Stimulated activated CD4-positive, alpha-beta T cell treated with anti-CD3 and anti-CD28 coated beads, Interleukin-12 subunit alpha, Interleukin-12 subunit beta, amount 100 ng/mL, for 24 hours (primary cell): Measurements from ENCODE around the gene MAP3K2.
"Not testable (repeated sequence)": the region's sequence is repeated elsewhere in the genome, so short reads cannot be mapped to it uniquely, and the experiment has no call there.

Experiments used
- DNase-seq, 2 experiments: peaks; one replicate each; pipeline ENCODE4 v3.0.0-alpha.2; 2020; ENCODE audit warnings: low read depth in 2 of 2

Gene MAP3K2

DNA sequence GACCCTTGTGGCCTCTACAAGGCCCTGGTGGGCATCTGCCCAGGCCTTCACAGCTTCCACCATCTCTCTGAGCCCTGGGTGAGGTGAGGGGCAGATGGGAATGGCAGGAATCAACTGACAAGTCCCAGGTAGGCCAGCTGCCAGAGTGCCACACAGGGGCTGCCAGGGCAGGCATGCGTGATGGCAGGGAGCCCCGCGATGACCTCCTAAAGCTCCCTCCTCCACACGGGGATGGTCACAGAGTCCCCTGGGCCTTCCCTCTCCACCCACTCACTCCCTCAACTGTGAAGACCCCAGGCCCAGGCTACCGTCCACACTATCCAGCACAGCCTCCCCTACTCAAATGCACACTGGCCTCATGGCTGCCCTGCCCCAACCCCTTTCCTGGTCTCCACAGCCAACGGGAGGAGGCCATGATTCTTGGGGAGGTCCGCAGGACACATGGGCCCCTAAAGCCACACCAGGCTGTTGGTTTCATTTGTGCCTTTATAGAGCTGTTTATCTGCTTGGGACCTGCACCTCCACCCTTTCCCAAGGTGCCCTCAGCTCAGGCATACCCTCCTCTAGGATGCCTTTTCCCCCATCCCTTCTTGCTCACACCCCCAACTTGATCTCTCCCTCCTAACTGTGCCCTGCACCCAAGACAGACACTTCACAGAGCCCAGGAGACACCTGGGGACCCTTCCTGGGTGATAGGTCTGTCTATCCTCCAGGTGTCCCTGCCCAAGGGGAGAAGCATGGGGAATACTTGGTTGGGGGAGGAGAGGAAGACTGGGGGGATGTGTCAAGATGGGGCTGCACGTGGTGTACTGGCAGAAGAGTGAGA lies 32.5 kb upstream of the MAP3K2 start:
- DNase-seq = no peak

- DNase-seq = no peak
Measured at GRCh38 chr2:127419448-127420038, 31.8 kb upstream of the MAP3K2 start.

DNA sequence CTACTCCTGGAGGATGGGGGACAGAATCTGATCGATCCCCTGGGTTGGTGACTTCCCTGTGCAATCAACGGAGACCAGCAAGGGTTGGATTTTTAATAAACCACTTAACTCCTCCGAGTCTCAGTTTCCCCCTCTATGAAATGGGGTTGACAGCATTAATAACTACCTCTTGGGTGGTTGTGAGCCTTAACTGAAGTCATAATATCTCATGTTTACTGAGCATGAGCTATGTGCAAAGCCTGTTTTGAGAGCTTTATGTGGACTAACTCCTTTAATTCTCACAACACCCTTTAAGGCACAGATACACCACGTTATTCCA lies 31.3 kb upstream of the MAP3K2 start:
- no peak for DNase-seq

GRCh38 chr2:127418300-127419111 lies 30.7 kb upstream of the MAP3K2 start, which contains the start of gene PROC:
TSS of gene PROC (plus strand) at chr2:127418427. CDS start at chr2:127419943, 1,516 bp downstream.
- no peak for DNase-seq

GRCh38 chr2:127417406-127417805 lies 29.6 kb upstream of the MAP3K2 start:
- DNase-seq = no peak

DNA sequence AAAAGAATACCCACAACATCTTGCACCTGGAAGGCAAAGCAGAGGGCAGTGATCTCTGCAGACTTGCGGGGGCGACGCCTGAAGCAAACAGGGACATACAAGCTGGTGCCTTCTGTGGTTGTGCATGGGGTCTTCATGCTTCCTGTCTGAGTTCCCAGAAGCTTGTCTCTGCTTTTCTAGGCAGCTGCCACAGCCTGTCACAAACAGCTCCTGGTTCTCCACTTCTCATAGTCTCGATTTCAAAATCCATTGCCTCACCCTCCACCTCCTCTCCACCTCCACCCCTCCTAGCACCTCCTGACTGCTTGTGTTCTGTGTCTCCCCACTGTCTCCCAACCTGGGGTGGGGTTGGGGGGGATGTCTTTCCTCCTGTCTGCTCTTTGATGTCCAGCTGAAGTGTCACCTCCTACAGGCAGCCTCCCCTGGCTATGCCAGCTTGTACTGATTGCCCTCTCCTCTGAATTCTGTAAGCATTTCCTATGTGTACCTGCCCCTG lies 28.8 kb upstream of the MAP3K2 start:
- no peak for DNase-seq

DNA sequence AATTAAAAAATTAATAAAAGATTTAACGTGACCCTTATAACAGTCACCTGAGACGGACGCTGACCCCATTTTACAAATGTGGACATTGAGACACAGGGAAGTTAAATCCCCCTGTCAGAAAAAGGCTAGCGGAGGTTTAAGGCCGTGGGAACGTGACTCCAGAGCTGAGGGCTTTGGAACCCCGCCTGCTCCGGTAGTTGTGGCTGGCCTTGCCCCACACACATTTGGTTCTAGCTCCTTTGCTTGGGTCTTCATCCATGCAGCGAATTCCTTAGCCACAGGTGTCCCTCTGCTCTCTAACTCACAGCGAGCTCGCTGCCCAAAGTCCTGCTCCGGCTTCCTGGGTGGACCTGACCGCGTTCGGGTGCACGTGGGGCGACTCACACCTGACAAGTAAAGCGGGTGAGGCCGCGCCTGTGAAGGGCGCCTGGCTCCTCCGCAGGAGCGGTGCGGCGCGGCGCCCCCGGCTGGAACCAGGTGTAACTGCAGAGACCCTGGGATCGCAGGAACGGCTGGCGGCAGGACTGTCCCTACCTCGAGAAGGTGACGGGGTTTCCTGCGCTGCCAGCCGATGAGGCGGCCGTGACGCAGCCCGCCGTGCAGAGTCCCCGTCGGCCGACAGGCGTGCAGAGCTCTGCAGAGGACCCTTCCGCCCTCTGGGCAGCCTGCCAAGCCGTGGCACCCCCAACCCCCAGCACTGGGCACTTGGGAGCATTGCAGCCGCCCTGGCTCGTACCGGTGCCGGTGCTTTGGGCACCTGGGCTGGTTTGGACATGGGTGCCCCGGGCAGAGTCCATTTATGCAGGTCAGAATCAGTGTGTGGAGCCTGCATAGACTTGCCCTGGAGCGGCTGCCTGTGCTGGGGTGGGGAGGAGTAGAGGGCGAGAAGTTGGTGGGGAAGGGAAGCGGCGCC lies 28.1 kb upstream of the MAP3K2 start:
- DNase-seq = peak; percentile 67 to 69

DNA sequence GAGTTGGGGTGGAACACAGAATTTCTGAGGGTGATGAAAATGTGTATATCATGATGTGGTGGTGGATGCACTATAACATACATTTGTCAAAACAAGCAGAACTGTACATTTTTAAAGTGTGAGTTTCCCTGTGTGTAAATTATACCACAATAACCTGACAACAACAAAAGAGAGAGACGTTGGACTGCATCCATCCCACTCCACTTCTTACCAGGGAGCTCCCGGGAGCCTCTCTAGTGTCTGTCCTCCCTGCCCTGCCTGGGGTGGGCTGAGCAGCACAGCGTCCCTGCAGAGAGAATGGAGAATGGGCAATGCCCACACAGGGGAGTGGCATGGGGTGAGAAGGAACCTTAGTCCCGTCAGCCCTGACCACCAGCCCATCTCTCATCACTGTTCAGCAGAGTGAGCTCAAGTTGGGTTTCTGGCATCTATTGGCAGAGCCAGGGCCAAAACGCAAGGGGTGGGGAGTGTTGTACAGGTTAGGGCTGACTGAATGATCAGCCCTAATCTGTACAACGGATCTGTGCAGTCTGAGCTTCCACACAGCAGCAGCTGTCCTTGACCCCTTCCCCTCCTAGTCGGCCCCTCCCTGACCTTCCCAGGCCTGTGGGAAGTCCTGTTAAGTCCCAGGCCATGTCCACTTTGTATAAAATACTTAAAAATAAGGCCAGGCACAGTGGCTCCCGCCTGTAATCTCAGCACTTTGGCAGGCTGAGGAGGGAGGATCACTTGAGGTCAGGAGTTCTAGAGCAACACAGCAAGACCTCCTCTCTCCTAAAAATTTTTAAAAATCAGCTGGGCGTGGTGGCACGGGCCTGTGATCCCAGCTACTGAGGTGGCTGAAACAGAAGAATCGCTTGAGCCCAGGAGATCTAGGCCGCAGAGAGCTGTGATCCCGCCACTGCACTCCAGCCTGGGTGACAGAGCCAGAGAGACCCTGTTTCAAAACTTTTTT lies 27.1 kb upstream of the MAP3K2 start:
- DNase-seq = no peak

DNA sequence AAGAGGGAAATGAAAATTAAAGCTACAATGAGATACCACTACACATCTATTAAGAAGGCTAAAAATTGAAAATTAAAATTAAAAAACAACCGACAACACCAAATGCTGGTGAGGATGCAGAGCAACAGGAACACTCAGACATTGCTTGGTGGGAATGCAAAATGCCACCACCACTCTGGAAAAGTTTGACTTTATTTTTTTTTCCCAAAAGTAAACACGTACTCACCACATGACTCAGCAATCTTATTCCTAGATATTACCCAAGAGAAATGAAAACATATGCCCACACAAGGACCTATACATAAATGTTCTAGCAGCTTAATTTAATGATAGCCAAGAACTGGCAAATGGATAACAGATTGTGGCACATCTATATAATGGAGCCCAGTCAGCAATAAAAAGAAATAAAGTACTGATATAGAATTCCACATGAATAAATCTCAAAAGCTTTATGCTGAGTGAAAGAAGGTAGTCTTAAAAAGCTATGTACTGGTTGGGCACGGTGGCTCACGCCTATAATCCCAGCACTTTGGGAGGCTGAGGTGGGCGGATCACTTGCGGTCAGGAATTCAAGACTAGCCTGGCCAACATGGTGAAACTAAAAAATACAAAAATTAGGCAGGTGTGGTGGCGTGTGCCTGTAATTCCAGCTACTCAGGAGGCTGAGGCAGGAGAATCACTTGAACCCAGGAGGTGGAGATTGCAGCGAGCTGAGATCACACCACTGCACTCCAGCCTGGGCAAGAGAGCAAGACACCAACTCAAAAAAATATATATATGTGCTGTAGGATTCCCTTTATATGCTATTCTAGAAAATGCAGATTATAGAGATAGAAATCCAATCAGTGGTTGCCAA lies 26.2 kb upstream of the MAP3K2 start:
- no peak for DNase-seq

GRCh38 chr2:127413200-127413599 lies 25.4 kb upstream of the MAP3K2 start:
- DNase-seq = no peak

DNA sequence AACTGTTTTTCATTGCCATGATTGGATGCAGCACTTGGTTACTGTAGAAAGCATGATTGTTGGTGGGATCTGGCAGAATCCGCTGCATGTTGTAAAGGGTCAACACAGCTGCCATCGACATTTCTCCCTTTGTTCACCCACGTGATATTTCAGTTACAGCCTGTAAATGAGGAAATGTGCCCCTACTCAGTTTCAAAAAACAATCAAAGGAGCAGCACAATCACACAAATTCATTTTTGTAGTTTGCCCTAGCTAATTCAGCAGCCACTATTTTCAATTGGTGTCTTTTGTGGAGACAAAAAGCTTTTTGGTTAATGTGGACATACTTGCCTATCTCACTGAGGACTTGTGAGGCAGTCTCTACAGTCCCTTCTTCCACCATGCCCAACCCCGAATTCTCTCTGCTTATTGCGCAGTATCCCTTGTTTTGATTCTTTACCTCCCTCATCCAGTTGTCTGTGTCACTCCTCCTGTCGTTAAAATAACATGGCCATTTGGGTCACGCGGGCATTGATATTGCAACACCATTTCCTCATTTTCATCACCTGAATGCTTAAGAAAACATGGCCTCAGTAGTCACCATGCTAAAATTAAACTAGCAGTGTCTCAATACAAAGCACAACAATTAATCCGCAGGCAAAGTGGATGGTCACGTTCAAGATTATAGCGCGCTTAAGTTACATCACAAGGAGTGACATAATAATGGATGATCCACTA lies 24.0 kb upstream of the MAP3K2 start:
- no peak for DNase-seq

- DNase-seq = no peak
Measured at GRCh38 chr2:127410871-127411652, 23.3 kb upstream of the MAP3K2 start.

DNA sequence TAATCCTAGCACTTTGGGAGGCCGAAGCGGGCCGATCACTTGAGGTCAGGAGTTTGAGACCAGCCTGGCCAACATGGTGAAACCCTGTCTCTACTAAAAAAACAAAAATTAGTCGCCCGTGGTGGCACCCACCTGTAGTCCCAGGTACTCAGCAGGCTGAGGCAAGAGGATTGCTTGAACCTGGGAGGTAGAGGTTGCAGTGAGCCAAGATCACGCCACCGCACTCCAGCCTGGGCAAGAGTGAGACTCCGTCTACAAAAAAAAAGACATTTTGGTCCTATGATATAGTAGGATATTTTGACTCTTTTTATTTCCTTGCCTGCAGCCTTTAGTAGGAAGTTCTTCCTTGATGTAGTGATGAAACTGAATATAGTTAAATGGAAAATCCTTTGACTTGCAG lies 21.9 kb upstream of the MAP3K2 start:
- DNase-seq = not testable (repeated sequence)

- DNase-seq = no peak
Measured at GRCh38 chr2:127408807-127409099, 21.0 kb upstream of the MAP3K2 start.

DNA sequence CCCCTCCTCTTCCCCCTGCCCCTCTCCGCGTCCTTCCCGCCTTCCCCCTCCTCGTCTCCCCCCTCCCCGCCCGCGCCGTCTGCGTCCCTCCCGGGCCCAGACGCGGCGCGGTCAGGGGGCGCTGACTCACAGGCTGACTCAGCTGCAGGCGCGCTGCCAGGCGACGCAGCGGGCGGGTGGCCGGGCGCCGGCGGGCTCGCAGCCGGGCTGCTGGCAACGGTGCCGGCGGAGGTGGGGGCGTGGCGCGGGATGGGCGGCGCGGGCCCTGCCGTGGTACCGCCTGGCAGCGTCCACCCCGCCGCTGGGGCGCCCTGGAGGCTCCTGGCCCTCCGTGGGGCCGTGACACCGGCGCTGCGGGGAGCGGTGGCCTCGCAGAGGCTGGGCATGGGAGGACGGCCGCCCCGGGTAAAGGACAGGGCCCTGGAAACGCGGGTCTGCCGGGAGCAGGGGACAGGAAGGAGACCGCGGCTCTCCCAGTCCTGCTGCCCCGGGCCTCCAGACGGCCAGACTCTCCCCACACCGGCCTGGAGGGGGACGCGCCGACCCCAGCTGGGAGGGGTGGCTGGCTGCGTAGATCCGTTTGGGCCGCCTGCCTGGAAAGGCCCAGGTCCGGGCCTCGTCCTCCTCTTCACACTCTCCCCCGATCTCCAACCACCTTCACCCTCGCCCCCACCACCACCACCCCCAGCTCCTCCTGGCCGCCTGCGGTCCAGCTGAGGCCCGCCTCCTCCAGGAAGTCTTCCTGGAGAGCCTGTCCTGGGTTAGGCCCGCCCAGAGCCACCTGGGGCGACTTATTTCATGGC lies 20.4 kb upstream of the MAP3K2 start:
- DNase-seq = peak; percentile 78 to 85

- DNase-seq = no peak
Measured at GRCh38 chr2:127407661-127408003, 19.9 kb upstream of the MAP3K2 start.

DNA sequence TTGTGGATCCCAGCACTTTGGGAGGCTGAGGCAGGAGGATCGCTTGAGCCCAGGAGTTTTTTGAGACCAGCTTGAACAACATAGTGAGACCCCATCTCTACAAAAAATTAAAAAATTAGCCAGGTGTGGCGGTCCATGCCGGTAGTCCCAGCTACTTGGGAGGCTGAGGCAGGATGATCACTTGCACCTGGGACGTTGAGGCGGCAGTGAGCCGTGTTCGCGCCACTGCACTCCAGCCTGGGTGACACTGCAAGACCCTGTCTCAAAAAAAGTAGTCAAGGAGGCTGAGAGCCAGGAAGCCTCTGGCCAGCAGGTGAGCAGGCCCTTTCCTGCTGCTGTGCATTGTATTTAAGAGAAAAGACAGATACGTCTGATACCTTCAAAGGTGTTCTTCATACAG lies 19.3 kb upstream of the MAP3K2 start:
- no peak for DNase-seq
